HCT116 (cell line): Measurements from ENCODE around the gene AKAP9. TPM values are rescaled to one million over a fixed set of nuclear protein-coding genes. Genes with fewer than 3 reads are reported as not detected.

Experiments used
- ATAC-seq: fragments of 200-7000 bp; cut with Tn5 transposase; 2 replicates; pipeline ENCODE4 v1.9.1; 2020; ENCODE audit warnings: mild to moderate bottlenecking, moderate library complexity
- BruUV-seq: library from RNA; stranded (reverse); fragments of 400-500 nt; replicated peaks from 2 replicates; lab custom pipeline; 2021; lab: Mats Ljungman, UMichigan
- CTCF ChIA-PET: fragments of 300-600 bp; sonication (Branson Sonifier 250); formaldehyde crosslinking; loops from one replicate; lab custom pipeline; 2021; ENCODE audit warnings: antibody characterized with exemption; lab: Charles Lee
- POLR2A ChIA-PET: fragments of 300-600, 350-600 bp; sonication (Branson Sonifier 250); formaldehyde crosslinking; loops from one replicate; lab custom pipeline; 2021; ENCODE audit warnings: antibody characterized with exemption; lab: Charles Lee
- RAD21 ChIA-PET, 2 experiments: fragments of 300-600 bp; sonication (Branson Sonifier 250); formaldehyde crosslinking; loops; one replicate each; lab custom pipeline; 2023; ENCODE audit warnings: low total read pairs in 2 of 2; ENCODE audit not compliant: uncharacterized antibody in 2 of 2, unreplicated experiment in 2 of 2, low non-redundant PET in 1 of 2; lab: Charles Lee
- DNase-seq: peaks from one replicate; pipeline ENCODE4 v3.0.0-alpha.2; 2010; ENCODE audit warnings: low read depth, low spot score
- H2AFZ ChIP-seq: fragments of 200-600 bp; shearing (Covaris generic), sonication (generic); 2 replicates; pipeline ENCODE4 v1.6.1; 2017; ENCODE audit warnings: low read depth, mixed run types, mixed read lengths, antibody characterized with exemption, low read length; ENCODE audit not compliant: poor library complexity, severe bottlenecking
- H3K27ac ChIP-seq: 2 replicates; pipeline ENCODE4 v1.5.1; 2012; ENCODE audit warnings: low read depth, low read length
- H3K27me3 ChIP-seq: fragments of 200-600 bp; sonication (generic); 2 replicates; pipeline ENCODE4 v1.6.1; 2016; ENCODE audit warnings: mixed run types, low read length, mixed read lengths; ENCODE audit not compliant: insufficient read depth
- H3K36me3 ChIP-seq, 2 experiments: fragments of 200-500 bp in 1 of 2; fragments of 200-600 bp in 1 of 2; sonication (Bioruptor generic) in 1 of 2; sonication (generic) in 1 of 2; 2 replicates each; pipeline versions ENCODE4 v1.5.1 to v1.6.1; 2014 to 2016; ENCODE audit warnings: low read length in 2 of 2, inconsistent platforms in 1 of 2, mixed read lengths in 1 of 2, mixed run types in 1 of 2; ENCODE audit not compliant: insufficient read depth in 2 of 2, control insufficient read depth in 1 of 2
- H3K4me1 ChIP-seq, 2 experiments: fragments of 200-600 bp in 1 of 2; sonication (generic) in 1 of 2; 2 replicates each; pipeline versions ENCODE4 v1.5.1 to v1.6.1; 2012 to 2017; ENCODE audit warnings: low read length in 2 of 2, inconsistent platforms in 1 of 2, mild to moderate bottlenecking in 1 of 2, mixed read lengths in 1 of 2, mixed run types in 1 of 2, moderate library complexity in 1 of 2; ENCODE audit not compliant: insufficient read depth in 2 of 2, control insufficient read depth in 1 of 2
- H3K4me2 ChIP-seq: fragments of 200-600 bp; sonication (generic); 2 replicates; pipeline ENCODE4 v1.6.1; 2017; ENCODE audit warnings: mixed run types, low read length, mixed read lengths
- H3K4me3 ChIP-seq, 2 experiments: fragments of 200-600 bp in 1 of 2; sonication (generic) in 1 of 2; replicated peaks in 1 of 2; 2 replicates each; pipeline ENCODE4 v1.5.1; 2011 to 2016; ENCODE audit warnings: low read length in 2 of 2, control low read depth in 1 of 2, low read depth in 1 of 2, mild to moderate bottlenecking in 1 of 2, mixed read lengths in 1 of 2, mixed run types in 1 of 2
- H3K79me2 ChIP-seq: fragments of 200-600 bp; sonication (generic); 2 replicates; pipeline ENCODE4 v1.6.1; 2017; ENCODE audit warnings: mild to moderate bottlenecking, mixed run types, low read length, moderate library complexity, mixed read lengths; ENCODE audit not compliant: insufficient read depth
- H3K9ac ChIP-seq: fragments of 200-600 bp; sonication (generic); 2 replicates; pipeline ENCODE4 v1.6.1; 2016; ENCODE audit warnings: low read length, mixed read lengths
- H3K9me2 ChIP-seq: fragments of 200-600 bp; sonication (generic), shearing (Covaris generic); 2 replicates; pipeline ENCODE4 v1.6.1; 2017; ENCODE audit warnings: mixed run types, mild to moderate bottlenecking, moderate library complexity; ENCODE audit not compliant: insufficient read depth
- H3K9me3 ChIP-seq, 2 experiments: fragments of 200-500 bp in 1 of 2; fragments of 200-600 bp in 1 of 2; sonication (Bioruptor generic) in 1 of 2; sonication (generic) in 1 of 2; 2 replicates each; pipeline ENCODE4 v1.6.1; 2014 to 2017; ENCODE audit warnings: low read length in 2 of 2, mixed read lengths in 2 of 2, inconsistent platforms in 1 of 2, low read depth in 1 of 2, mild to moderate bottlenecking in 1 of 2, mixed run types in 1 of 2, moderate library complexity in 1 of 2; ENCODE audit not compliant: control insufficient read depth in 1 of 2, insufficient read depth in 1 of 2
- H4K20me1 ChIP-seq: fragments of 200-600 bp; sonication (generic), shearing (Covaris generic); 2 replicates; pipeline ENCODE4 v1.6.1; 2017; ENCODE audit warnings: mixed run types, mild to moderate bottlenecking, moderate library complexity; ENCODE audit not compliant: insufficient read depth
- EZH2 ChIP-seq: fragments of 200-600 bp; sonication (generic); IDR thresholded peaks from 2 replicates; pipeline ENCODE4 v1.6.1; 2017; ENCODE audit warnings: antibody characterized with exemption, mixed run types
- POLR2AphosphoS5 ChIP-seq: IDR thresholded peaks from 2 replicates; pipeline ENCODE4 v1.6.1; 2011; ENCODE audit warnings: mild to moderate bottlenecking, low read depth, low read length, moderate library complexity
- RAD21 ChIP-seq: IDR thresholded peaks from 2 replicates; pipeline ENCODE4 v1.6.1; 2012; ENCODE audit warnings: low read depth, mild to moderate bottlenecking
- SIN3A ChIP-seq: IDR thresholded peaks from 2 replicates; pipeline ENCODE4 v1.6.1; 2012; ENCODE audit warnings: low read depth
- SP1 ChIP-seq: IDR thresholded peaks from 2 replicates; pipeline ENCODE4 v1.6.1; 2012; ENCODE audit warnings: low read depth
- SRF ChIP-seq: IDR thresholded peaks from 2 replicates; pipeline ENCODE4 v1.6.1; 2012; ENCODE audit warnings: low read depth
- intact Hi-C: fragments of 100-400 bp; cut with micrococcal nuclease; formaldehyde crosslinking; loops from 2 replicates; pipeline ENCODE4 v1.10.0; 2022
- total RNA-seq: library from RNA; stranded (reverse); gene quantifications from one replicate; pipeline ENCODE4 v1.2.1, GENCODE V29; 2021; ENCODE audit not compliant: unreplicated experiment
- TF ChIP-seq, protein P1 (sequence below): IDR thresholded peaks from 2 replicates; pipeline ENCODE4 v1.6.1; 2011; ENCODE audit warnings: mild to moderate bottlenecking, low read length, moderate library complexity; ENCODE audit not compliant: insufficient replicate concordance; ENCODE audit errors: extremely low read depth
- TF ChIP-seq, protein P2 (sequence below): IDR thresholded peaks from 2 replicates; pipeline ENCODE4 v1.6.1; 2012
- TF ChIP-seq, protein P3 (sequence below), 3 experiments: fragments of 200-600 bp in 1 of 3; sonication (generic) in 1 of 3; IDR thresholded peaks in 2 of 3; conservative IDR thresholded peaks in 1 of 3; 2 replicates each; pipeline ENCODE4 v1.5.1; 2012 to 2017; ENCODE audit warnings: low read depth in 2 of 3, low read length in 2 of 3, antibody characterized with exemption in 1 of 3, borderline replicate concordance in 1 of 3, control low read depth in 1 of 3, mild to moderate bottlenecking in 1 of 3, mixed read lengths in 1 of 3, mixed run types in 1 of 3, moderate library complexity in 1 of 3; ENCODE audit not compliant: insufficient read depth in 1 of 3
- TF ChIP-seq, protein P4 (sequence below): IDR thresholded peaks from 2 replicates; pipeline ENCODE4 v1.6.1; 2012; ENCODE audit warnings: low read depth
- TF ChIP-seq, protein P5 (sequence below): IDR thresholded peaks from 2 replicates; pipeline ENCODE4 v1.6.1; 2012

Gene AKAP9
- total RNA-seq, 1 experiment from 2014 or later, result 32.6 TPM

DNA sequence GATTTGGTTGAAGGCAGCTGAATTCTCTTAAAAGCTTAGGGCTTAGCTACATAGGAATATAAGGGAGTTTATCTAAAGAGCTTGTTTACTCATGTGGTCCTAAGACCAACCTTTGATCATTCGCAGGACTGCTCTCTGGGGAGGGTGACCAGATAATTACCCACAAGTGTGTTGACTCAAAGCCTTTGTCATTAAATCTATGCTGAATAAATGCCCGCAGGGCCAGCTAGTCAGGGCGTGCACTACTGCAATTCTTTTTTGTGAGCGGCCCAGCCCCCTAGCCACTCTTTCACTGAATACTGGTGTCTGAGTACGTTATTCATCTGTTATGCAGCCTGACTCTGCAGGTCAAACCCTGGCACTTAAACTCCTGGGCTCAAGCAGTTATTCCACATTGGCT lies 69.6 kb downstream of the AKAP9 start:
- H3K27ac ChIP-seq, result no peak overlapping the region
- H3K36me3 ChIP-seq, result no peaks in the 10 kb centered on the region; a peak in 1 of 4 replicates
- no peaks in the 10 kb centered on the region for H3K9me2 ChIP-seq
- no peak overlapping the region for H3K9ac ChIP-seq
- ChIA-PET POLR2A (no interaction called here), CTCF (no interaction called here), RAD21 (no interaction called here)
- no peak for ATAC-seq
- no peak for DNase-seq
- H3K4me3 ChIP-seq, result no peak overlapping the region
- no TSS peak for BruUV-seq
- no peaks in the 10 kb centered on the region for H3K79me2 ChIP-seq
- H3K9me3 ChIP-seq, result no peaks in the 10 kb centered on the region
- no peak overlapping the region for H3K4me2 ChIP-seq
- no peak overlapping the region for H2AFZ ChIP-seq
- H3K27me3 ChIP-seq, result no peaks in the 10 kb centered on the region
- H4K20me1 ChIP-seq, result no peaks in the 10 kb centered on the region; the same call in 1 of the 2 replicates
- intact Hi-C loops, result no loop called here
- TF ChIP-seq SIN3A (no peak), RAD21 (no peak), SP1 (no peak), SRF (no peak)
- no peaks in the 10 kb centered on the region for H3K4me1 ChIP-seq

DNA sequence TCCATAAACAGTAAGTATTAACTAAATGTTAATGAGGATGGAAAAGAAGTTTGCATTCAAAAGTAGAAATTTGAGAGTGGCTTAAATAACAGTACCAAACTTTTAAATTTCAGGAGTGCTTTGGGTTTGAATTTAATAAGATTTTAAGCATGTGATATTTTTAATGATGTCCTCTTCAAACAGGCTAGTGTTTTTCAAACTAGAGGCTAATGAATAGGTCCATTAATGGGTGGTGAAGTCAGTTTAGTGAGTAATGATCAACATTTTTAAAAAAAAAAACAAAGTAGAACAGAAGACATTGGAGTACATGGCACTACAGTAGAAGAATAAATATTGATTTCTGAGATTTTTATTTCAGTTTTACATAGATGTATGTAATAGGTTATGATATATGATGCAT lies 72.9 kb downstream of the AKAP9 start:
- POLR2A ChIA-PET, result no interaction called here
- ATAC-seq, result no peak

More for the DNA sequence above, 72.9 kb downstream of the AKAP9 start:
- no peaks in the 10 kb centered on the region; a peak in 1 of 4 replicates for H3K36me3 ChIP-seq
- CTCF ChIA-PET, result no interaction called here
- no peak overlapping the region for H3K4me3 ChIP-seq
- H3K9me2 ChIP-seq, result no peaks in the 10 kb centered on the region
- RAD21 ChIA-PET, result no interaction called here
- no peaks in the 10 kb centered on the region for H3K9me3 ChIP-seq
- intact Hi-C loops, result no loop called here
- H4K20me1 ChIP-seq, result no peaks in the 10 kb centered on the region; the same call in 1 of the 2 replicates
- H3K4me2 ChIP-seq, result no peak overlapping the region
- no peak for DNase-seq
- H2AFZ ChIP-seq, result no peak overlapping the region
- no TSS peak for BruUV-seq
- no peak overlapping the region for H3K9ac ChIP-seq
- TF ChIP-seq RAD21 (no peak), POLR2AphosphoS5 (no peak), EZH2 (no peak)
- TF ChIP-seq, protein P1, sequence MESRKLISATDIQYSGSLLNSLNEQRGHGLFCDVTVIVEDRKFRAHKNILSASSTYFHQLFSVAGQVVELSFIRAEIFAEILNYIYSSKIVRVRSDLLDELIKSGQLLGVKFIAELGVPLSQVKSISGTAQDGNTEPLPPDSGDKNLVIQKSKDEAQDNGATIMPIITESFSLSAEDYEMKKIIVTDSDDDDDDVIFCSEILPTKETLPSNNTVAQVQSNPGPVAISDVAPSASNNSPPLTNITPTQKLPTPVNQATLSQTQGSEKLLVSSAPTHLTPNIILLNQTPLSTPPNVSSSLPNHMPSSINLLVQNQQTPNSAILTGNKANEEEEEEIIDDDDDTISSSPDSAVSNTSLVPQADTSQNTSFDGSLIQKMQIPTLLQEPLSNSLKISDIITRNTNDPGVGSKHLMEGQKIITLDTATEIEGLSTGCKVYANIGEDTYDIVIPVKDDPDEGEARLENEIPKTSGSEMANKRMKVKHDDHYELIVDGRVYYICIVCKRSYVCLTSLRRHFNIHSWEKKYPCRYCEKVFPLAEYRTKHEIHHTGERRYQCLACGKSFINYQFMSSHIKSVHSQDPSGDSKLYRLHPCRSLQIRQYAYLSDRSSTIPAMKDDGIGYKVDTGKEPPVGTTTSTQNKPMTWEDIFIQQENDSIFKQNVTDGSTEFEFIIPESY, result no peak
- TF ChIP-seq, protein P2, sequence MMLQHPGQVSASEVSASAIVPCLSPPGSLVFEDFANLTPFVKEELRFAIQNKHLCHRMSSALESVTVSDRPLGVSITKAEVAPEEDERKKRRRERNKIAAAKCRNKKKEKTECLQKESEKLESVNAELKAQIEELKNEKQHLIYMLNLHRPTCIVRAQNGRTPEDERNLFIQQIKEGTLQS, result no peak
- TF ChIP-seq, protein P3, sequence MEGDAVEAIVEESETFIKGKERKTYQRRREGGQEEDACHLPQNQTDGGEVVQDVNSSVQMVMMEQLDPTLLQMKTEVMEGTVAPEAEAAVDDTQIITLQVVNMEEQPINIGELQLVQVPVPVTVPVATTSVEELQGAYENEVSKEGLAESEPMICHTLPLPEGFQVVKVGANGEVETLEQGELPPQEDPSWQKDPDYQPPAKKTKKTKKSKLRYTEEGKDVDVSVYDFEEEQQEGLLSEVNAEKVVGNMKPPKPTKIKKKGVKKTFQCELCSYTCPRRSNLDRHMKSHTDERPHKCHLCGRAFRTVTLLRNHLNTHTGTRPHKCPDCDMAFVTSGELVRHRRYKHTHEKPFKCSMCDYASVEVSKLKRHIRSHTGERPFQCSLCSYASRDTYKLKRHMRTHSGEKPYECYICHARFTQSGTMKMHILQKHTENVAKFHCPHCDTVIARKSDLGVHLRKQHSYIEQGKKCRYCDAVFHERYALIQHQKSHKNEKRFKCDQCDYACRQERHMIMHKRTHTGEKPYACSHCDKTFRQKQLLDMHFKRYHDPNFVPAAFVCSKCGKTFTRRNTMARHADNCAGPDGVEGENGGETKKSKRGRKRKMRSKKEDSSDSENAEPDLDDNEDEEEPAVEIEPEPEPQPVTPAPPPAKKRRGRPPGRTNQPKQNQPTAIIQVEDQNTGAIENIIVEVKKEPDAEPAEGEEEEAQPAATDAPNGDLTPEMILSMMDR (IDR thresholded peaks at IDR 0.05 in 2 of 3, conservative IDR thresholded peaks at IDR 0.05 in 1 of 3; ENCODE audit: borderline replicate concordance in 1 of 3, insufficient read depth in 1 of 3, low read depth in 2 of 3, low read length in 2 of 3), result no peak
- TF ChIP-seq, protein P4, sequence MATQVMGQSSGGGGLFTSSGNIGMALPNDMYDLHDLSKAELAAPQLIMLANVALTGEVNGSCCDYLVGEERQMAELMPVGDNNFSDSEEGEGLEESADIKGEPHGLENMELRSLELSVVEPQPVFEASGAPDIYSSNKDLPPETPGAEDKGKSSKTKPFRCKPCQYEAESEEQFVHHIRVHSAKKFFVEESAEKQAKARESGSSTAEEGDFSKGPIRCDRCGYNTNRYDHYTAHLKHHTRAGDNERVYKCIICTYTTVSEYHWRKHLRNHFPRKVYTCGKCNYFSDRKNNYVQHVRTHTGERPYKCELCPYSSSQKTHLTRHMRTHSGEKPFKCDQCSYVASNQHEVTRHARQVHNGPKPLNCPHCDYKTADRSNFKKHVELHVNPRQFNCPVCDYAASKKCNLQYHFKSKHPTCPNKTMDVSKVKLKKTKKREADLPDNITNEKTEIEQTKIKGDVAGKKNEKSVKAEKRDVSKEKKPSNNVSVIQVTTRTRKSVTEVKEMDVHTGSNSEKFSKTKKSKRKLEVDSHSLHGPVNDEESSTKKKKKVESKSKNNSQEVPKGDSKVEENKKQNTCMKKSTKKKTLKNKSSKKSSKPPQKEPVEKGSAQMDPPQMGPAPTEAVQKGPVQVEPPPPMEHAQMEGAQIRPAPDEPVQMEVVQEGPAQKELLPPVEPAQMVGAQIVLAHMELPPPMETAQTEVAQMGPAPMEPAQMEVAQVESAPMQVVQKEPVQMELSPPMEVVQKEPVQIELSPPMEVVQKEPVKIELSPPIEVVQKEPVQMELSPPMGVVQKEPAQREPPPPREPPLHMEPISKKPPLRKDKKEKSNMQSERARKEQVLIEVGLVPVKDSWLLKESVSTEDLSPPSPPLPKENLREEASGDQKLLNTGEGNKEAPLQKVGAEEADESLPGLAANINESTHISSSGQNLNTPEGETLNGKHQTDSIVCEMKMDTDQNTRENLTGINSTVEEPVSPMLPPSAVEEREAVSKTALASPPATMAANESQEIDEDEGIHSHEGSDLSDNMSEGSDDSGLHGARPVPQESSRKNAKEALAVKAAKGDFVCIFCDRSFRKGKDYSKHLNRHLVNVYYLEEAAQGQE, result no peak
- TF ChIP-seq, protein P5, sequence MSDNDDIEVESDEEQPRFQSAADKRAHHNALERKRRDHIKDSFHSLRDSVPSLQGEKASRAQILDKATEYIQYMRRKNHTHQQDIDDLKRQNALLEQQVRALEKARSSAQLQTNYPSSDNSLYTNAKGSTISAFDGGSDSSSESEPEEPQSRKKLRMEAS, result no peak
- H3K27ac ChIP-seq, result no peak overlapping the region
- H3K27me3 ChIP-seq, result no peaks in the 10 kb centered on the region
- no peaks in the 10 kb centered on the region for H3K79me2 ChIP-seq
- no peaks in the 10 kb centered on the region for H3K4me1 ChIP-seq
